H1 (cell line): Measurements from ENCODE around the gene SHROOM3. TPM values are rescaled to one million over a fixed set of nuclear protein-coding genes. Genes with fewer than 3 reads are reported as not detected.

ENCODE experiments used
- CHD7 ChIP-seq: fragments of 300-600 bp; sonication (generic); IDR thresholded peaks from 2 replicates; pipeline ENCODE4 v1.7.1; 2012; ENCODE audit warnings: low read length, moderate library complexity, mild to moderate bottlenecking, inconsistent platforms; ENCODE audit not compliant: insufficient replicate concordance
- JUN ChIP-seq: IDR thresholded peaks from 2 replicates; pipeline ENCODE4 v1.6.1; 2011; ENCODE audit warnings: low read depth, mild to moderate bottlenecking, improper control_type of control experiment, low read length
- SUZ12 ChIP-seq: fragments of 200-600 bp; sonication (generic); IDR thresholded peaks from 2 replicates; pipeline ENCODE4 v1.6.1; 2012; ENCODE audit warnings: mild to moderate bottlenecking, inconsistent platforms, low read length, moderate library complexity, mixed read lengths
- TEAD4 ChIP-seq: IDR thresholded peaks from 2 replicates; pipeline ENCODE4 v1.6.1; 2012; ENCODE audit warnings: low read depth, low read length, inconsistent platforms, mixed read lengths
- polyA plus RNA-seq, 7 experiments: library from polyadenylated mRNA; depleted of rRNA in 3 of 7; stranded (reverse) in 5 of 7; unstranded in 2 of 7; fragments of >200 nt in 5 of 7; fragments of 200-250 nt in 2 of 7; gene quantifications; 1 replicate in 5 of 7; 2 replicates in 1 of 7; 4 replicates in 1 of 7; pipeline versions ENCODE4 v1.2.1 to v1.2.3, GENCODE V29; 2011 to 2013; ENCODE audit warnings: missing spikeins in 2 of 7, mixed read lengths in 2 of 7
- total RNA-seq: library from RNA; stranded (reverse); fragmentation: NEBNext Ultra II Directional; extraction: Animal tissue kit (Norgen Biotek cat#: 25700); gene quantifications from 2 replicates; pipeline ENCODE4 v1.2.1, GENCODE V29; 2021

SHROOM3 gene
- total and polyA plus RNA-seq, 2 of the 8 experiments (the other 6 are each of a cell fraction or from before 2014, with no cell fraction given): 15.8 to 34.0 TPM

DNA sequence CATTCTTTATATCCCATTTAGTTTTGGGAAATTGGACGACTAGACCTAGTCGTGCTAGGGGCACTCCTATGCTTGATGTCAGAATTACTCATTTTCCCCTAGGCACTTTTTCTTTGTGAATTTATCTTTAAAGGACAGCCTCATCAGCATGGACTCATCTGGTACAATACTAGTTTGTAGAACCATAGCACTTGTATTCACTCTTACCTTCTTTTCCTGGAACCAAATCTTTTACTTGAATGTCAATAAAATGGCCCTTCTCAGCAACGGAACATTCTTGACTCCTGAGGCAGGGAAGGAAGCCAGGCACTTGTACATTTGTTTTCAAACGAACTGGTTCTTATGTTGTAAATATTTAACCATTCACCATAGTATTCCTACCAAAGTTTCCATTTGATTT, 187.1 kb downstream of the SHROOM3 start (continued):
- TF ChIP-seq TEAD4: no peak
- no peak for TF ChIP-seq CHD7
- TF ChIP-seq JUN: no peak
- TF ChIP-seq SUZ12: no peak
